GM10248 (cell line): ENCODE data around the gene WAC.

Experiments
- CTCF ChIA-PET: fragments of 300-600 bp; sonication (Branson Sonifier 250); formaldehyde crosslinking; extraction: SDS; loops from one replicate; lab custom pipeline; 2021; ENCODE audit warnings: antibody characterized with exemption; lab: Yijun Ruan, JAX
- POLR2A ChIA-PET: fragments of 350-650 bp; sonication (Branson Sonifier 250); formaldehyde crosslinking; extraction: SDS; loops from one replicate; lab custom pipeline; 2020; ENCODE audit warnings: antibody characterized with exemption; lab: Yijun Ruan, JAX
- DNase-seq: peaks from one replicate; pipeline ENCODE4 v3.0.0; 2012; ENCODE audit errors: extremely low spot score
- TF ChIP-seq, protein P1 (sequence below): IDR thresholded peaks from 2 replicates; pipeline ENCODE4 v1.5.1; 2012; ENCODE audit warnings: mild to moderate bottlenecking, low read depth; ENCODE audit errors: extremely low read depth, missing control alignments, control extremely low read depth

The WAC gene

DNA sequence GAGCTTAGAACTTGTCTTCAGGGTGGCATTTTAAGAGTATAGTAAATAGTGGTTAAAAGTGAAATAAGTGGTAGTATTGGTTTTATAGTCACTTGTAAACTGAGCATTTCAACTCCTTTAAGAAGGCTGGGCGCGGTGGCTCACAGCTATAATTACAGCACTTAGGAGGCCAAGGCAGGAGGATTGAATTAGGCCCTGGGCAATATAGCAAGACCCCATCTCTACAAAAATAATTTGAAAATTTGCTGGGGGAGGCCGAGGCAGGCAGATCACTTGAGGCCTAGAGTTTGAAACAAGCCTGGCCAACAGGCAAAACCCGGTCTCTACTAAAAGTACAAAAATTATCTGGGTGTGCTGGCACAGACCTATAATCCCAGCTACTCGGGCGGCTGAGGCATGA is 80.0 kb downstream of the WAC start:
- CTCF ChIA-PET = interaction anchor here (4.1 kb wide), 1 partner anchor 15 kb away, joined by 23 read pairs; no protein-coding TSS in a partner anchor
- POLR2A ChIA-PET = no interaction called here
- no peak for DNase-seq
- TF ChIP-seq, protein P1, sequence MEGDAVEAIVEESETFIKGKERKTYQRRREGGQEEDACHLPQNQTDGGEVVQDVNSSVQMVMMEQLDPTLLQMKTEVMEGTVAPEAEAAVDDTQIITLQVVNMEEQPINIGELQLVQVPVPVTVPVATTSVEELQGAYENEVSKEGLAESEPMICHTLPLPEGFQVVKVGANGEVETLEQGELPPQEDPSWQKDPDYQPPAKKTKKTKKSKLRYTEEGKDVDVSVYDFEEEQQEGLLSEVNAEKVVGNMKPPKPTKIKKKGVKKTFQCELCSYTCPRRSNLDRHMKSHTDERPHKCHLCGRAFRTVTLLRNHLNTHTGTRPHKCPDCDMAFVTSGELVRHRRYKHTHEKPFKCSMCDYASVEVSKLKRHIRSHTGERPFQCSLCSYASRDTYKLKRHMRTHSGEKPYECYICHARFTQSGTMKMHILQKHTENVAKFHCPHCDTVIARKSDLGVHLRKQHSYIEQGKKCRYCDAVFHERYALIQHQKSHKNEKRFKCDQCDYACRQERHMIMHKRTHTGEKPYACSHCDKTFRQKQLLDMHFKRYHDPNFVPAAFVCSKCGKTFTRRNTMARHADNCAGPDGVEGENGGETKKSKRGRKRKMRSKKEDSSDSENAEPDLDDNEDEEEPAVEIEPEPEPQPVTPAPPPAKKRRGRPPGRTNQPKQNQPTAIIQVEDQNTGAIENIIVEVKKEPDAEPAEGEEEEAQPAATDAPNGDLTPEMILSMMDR = no peak

GRCh38 chr10:28616514-28616913 is 83.6 kb downstream of the WAC start:
- CTCF ChIA-PET = interaction anchor here (4.3 kb wide), 1 partner anchor 11 kb away, joined by 19 read pairs; no protein-coding TSS in a partner anchor
- POLR2A ChIA-PET = no interaction called here

DNA sequence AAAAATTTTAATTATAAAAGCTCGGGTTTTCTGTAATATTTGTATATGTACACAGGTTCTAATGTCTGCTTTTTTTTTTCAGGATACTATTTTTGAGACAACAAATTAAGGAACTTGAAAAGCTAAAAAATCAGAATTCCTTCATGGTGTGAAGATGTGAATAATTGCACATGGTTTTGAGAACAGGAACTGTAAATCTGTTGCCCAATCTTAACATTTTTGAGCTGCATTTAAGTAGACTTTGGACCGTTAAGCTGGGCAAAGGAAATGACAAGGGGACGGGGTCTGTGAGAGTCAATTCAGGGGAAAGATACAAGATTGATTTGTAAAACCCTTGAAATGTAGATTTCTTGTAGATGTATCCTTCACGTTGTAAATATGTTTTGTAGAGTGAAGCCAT is 86.5 kb downstream of the WAC start:
- DNase-seq = no peak
- CTCF ChIA-PET = interaction anchor here (1.2 to 4.3 kb wide), 4 partner anchors 9 to 372 kb away, joined by 3 to 19 read pairs (median 9); no protein-coding TSS in a partner anchor
- TF ChIP-seq, protein P1 = no peak
- POLR2A ChIA-PET = interaction anchor here (0.5 kb wide), 1 partner anchor 1687 kb away, joined by 4 read pairs; no protein-coding TSS in a partner anchor

More at GRCh38 chr10:28616514-28616913, 83.6 kb downstream of the WAC start:
- DNase-seq = no peak
- TF ChIP-seq, protein P1 = no peak

GRCh38 chr10:28620251-28620650 is 87.3 kb downstream of the WAC start:
- DNase-seq = no peak
- ChIA-PET POLR2A (interaction anchor here (0.7 kb wide), 1 partner anchor 10 kb away, joined by 6 read pairs; no protein-coding TSS in a partner anchor), CTCF (interaction anchor here (1.1 to 4.3 kb wide), 5 partner anchors 8 to 371 kb away, joined by 3 to 19 read pairs (median 4); no protein-coding TSS in a partner anchor)
- TF ChIP-seq, protein P1 = no peak

DNA sequence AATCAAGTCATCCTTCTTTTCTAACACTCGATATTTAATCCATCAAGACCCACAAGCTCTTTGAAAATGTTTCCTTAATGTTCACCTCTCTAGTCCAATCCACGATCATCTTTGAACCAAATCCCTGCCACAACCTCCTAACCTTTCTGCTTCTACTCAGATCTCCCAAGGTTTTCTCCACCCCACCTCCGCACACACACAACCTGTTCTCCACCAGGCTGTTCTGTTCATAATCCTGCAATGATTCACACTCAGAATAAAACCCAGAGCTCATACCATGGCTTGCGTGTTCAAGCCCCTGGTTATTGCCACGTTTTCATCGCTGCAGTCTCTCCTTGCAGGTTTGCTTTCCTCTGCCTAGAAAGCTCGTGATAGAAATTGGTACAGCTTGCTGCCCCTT is 90.6 kb downstream of the WAC start:
- CTCF ChIA-PET = no interaction called here
- DNase-seq = no peak
- TF ChIP-seq, protein P1 = no peak
- POLR2A ChIA-PET = no interaction called here

- ChIA-PET CTCF (interaction anchor here (1.0 to 1.4 kb wide), 2 partner anchors 11 to 15 kb away, joined by 3 read pairs; no protein-coding TSS in a partner anchor), POLR2A (no interaction called here)
- TF ChIP-seq, protein P1 = no peak
- no peak for DNase-seq
Observed at GRCh38 chr10:28624351-28624750, 91.4 kb downstream of the WAC start.

DNA sequence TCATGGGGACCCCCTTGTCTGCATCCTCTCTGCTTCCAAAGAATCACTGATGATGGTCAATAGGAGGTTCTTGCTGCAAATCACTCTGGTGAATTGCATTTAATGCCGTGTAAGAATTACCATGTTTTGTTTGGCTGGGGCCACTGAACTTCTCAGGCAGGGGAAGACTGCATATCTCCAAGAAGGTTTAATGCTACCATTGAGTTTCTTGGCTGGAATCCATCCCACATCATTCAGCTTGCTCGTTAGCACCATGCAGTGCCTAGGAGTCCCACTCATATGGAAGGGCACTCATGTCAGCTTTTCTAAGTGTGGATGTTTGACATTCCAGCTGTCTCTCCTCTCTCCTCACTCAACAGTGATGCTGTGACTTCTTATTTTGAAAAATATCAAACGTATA is 94.2 kb downstream of the WAC start:
- TF ChIP-seq, protein P1 = no peak
- POLR2A ChIA-PET = no interaction called here
- DNase-seq = no peak
- CTCF ChIA-PET = interaction anchor here (0.7 to 4.0 kb wide), 9 partner anchors 9 to 679 kb away, joined by 3 to 58 read pairs (median 4); no protein-coding TSS in a partner anchor
